ENCODE results near the gene LENG8. TPM values are rescaled to one million over a fixed set of nuclear protein-coding genes. Genes with fewer than 3 reads are reported as not detected.
A peak's percentile ranks its signal among the peaks of the same experiment; 100 is the strongest.

The LENG8 gene
- total and polyA plus RNA-seq, 2 of the 13 experiments (the other 11 are each of a cell fraction or from before 2014, with no cell fraction given): 14.3 to 41.9 TPM

DNA sequence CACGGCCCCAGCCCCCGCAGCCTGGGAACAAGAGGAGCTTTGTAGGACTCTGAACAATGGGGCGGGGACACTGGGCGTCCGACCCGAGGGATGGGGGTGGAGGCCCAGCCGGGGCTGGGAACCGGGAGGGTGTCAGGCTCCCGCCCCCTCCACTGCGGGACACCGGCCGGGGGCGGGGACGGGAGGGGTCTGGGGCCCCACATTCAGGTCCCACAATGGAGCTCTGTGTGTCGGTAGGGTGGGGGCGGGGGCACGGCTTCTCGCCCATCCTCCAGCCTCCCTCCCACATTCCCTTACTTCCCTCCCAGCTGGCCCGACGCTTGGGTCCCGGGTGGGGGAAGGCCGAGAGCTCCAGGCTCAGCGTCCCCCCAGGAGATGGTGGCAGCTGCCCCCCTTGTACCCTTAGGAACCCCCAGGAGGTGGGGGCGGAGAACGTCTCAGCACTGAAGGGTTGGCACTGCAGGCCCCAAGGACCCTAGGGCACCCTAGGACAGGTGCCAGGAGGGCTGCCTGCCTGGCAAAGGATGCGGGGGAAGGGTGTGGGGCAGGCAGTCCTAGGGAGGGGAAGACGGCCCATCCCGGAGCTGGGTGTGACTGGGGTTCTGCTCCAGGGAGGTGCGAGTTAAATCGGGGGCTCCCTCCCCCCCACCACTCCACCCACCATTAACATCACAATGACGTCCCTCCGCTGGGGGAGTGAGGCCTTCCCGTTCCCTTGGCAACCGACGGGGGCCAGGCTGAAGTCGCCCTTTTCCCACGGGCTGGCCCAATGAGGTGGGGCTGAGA lies 28.4 kb upstream of the LENG8 start (continued):
- TF ChIP-seq, protein P1, sequence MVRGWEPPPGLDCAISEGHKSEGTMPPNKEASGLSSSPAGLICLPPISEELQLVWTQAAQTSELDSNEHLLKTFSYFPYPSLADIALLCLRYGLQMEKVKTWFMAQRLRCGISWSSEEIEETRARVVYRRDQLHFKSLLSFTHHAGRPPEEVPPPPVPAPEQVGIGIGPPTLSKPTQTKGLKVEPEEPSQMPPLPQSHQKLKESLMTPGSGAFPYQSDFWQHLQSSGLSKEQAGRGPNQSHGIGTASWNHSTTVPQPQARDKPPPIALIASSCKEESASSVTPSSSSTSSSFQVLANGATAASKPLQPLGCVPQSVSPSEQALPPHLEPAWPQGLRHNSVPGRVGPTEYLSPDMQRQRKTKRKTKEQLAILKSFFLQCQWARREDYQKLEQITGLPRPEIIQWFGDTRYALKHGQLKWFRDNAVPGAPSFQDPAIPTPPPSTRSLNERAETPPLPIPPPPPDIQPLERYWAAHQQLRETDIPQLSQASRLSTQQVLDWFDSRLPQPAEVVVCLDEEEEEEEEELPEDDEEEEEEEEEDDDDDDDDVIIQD (CRISPR knock-in tag; IDR thresholded peaks at IDR 0.05; ENCODE audit: low read depth): no peak
- TF ChIP-seq ZNF652 (CRISPR knock-in tag; IDR thresholded peaks at IDR 0.05; ENCODE audit: borderline replicate concordance, low read depth) (no peak), AGO2 (optimal IDR thresholded peaks at IDR 0.05; ENCODE audit: low read depth, low read length) (peak; percentile 72), ZNF282 (IDR thresholded peaks at IDR 0.05; ENCODE audit: partially characterized antibody) (no peak), ELF4 (CRISPR knock-in tag; IDR thresholded peaks at IDR 0.05; ENCODE audit: borderline replicate concordance) (no peak), KLF11 (CRISPR knock-in tag; IDR thresholded peaks at IDR 0.05) (no peak), SOX6 (IDR thresholded peaks at IDR 0.05) (no peak), SOX6 (CRISPR knock-in tag; IDR thresholded peaks at IDR 0.05) (peak; percentile 95), CENPT (CRISPR knock-in tag; IDR thresholded peaks at IDR 0.05; ENCODE audit: low read depth) (no peak), SRSF1 (optimal IDR thresholded peaks at IDR 0.05; ENCODE audit: low read depth, low read length) (peak; percentile 99), ZNF75D (CRISPR knock-in tag; IDR thresholded peaks at IDR 0.05; ENCODE audit: borderline replicate concordance) (no peak), ZNF264 (CRISPR knock-in tag; IDR thresholded peaks at IDR 0.05) (0 out of 2 replicates have a peak, but pooled peaks have one; percentile 13), ZNF30 (CRISPR knock-in tag; IDR thresholded peaks at IDR 0.05) (no peak), SMARCC2 (IDR thresholded peaks at IDR 0.05) (no peak), KLF6 (CRISPR knock-in tag; IDR thresholded peaks at IDR 0.05) (no peak), CREM (IDR thresholded peaks at IDR 0.05) (no peak), CREM (CRISPR knock-in tag; IDR thresholded peaks at IDR 0.05) (no peak), HNRNPL (IDR thresholded peaks at IDR 0.05; ENCODE audit: low read depth, low read length) (peak; percentile 97), PHF21A (CRISPR knock-in tag; IDR thresholded peaks at IDR 0.05) (peak; percentile 85), CCAR2 (optimal IDR thresholded peaks at IDR 0.05; ENCODE audit: low read depth, low read length) (no peak)
- TF ChIP-seq, protein P2, sequence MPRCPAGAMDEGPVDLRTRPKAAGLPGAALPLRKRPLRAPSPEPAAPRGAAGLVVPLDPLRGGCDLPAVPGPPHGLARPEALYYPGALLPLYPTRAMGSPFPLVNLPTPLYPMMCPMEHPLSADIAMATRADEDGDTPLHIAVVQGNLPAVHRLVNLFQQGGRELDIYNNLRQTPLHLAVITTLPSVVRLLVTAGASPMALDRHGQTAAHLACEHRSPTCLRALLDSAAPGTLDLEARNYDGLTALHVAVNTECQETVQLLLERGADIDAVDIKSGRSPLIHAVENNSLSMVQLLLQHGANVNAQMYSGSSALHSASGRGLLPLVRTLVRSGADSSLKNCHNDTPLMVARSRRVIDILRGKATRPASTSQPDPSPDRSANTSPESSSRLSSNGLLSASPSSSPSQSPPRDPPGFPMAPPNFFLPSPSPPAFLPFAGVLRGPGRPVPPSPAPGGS (CRISPR knock-in tag; IDR thresholded peaks at IDR 0.05): no peak
- TF ChIP-seq, protein P3, sequence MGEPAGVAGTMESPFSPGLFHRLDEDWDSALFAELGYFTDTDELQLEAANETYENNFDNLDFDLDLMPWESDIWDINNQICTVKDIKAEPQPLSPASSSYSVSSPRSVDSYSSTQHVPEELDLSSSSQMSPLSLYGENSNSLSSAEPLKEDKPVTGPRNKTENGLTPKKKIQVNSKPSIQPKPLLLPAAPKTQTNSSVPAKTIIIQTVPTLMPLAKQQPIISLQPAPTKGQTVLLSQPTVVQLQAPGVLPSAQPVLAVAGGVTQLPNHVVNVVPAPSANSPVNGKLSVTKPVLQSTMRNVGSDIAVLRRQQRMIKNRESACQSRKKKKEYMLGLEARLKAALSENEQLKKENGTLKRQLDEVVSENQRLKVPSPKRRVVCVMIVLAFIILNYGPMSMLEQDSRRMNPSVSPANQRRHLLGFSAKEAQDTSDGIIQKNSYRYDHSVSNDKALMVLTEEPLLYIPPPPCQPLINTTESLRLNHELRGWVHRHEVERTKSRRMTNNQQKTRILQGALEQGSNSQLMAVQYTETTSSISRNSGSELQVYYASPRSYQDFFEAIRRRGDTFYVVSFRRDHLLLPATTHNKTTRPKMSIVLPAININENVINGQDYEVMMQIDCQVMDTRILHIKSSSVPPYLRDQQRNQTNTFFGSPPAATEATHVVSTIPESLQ (CRISPR knock-in tag; conservative IDR thresholded peaks at IDR 0.05): no peak
- TF ChIP-seq, protein P4, sequence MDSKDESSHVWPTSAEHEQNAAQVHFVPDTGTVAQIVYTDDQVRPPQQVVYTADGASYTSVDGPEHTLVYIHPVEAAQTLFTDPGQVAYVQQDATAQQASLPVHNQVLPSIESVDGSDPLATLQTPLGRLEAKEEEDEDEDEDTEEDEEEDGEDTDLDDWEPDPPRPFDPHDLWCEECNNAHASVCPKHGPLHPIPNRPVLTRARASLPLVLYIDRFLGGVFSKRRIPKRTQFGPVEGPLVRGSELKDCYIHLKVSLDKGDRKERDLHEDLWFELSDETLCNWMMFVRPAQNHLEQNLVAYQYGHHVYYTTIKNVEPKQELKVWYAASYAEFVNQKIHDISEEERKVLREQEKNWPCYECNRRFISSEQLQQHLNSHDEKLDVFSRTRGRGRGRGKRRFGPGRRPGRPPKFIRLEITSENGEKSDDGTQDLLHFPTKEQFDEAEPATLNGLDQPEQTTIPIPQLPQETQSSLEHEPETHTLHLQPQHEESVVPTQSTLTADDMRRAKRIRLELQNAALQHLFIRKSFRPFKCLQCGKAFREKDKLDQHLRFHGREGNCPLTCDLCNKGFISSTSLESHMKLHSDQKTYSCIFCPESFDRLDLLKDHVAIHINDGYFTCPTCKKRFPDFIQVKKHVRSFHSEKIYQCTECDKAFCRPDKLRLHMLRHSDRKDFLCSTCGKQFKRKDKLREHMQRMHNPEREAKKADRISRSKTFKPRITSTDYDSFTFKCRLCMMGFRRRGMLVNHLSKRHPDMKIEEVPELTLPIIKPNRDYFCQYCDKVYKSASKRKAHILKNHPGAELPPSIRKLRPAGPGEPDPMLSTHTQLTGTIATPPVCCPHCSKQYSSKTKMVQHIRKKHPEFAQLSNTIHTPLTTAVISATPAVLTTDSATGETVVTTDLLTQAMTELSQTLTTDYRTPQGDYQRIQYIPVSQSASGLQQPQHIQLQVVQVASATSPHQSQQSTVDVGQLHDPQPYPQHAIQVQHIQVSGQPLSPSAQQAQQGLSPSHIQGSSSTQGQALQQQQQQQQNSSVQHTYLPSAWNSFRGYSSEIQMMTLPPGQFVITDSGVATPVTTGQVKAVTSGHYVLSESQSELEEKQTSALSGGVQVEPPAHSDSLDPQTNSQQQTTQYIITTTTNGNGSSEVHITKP (CRISPR knock-in tag; IDR thresholded peaks at IDR 0.05; ENCODE audit: low read depth): 0 out of 2 replicates have a peak, but pooled peaks have one; percentile 13

Data from HepG2 (cell line).